GM19351 (cell line): ENCODE data around the gene PABPN1L.
"Not testable (repeated sequence)": the region's sequence is repeated elsewhere in the genome, so short reads cannot be mapped to it uniquely, and the experiment has no call there.

ENCODE experiments used
- ATAC-seq: cut with Tn5 transposase; IDR thresholded peaks from one replicate; pipeline ENCODE4 v1.9.1; 2021; ENCODE audit warnings: mild to moderate bottlenecking, moderate library complexity; ENCODE audit not compliant: unreplicated experiment

The PABPN1L gene

GRCh38 chr16:88901718-88902337 lies 35.4 kb upstream of the PABPN1L start:
- no peak for ATAC-seq

- ATAC-seq = no peak
Observed at GRCh38 chr16:88900662-88901052, 34.2 kb upstream of the PABPN1L start.

- ATAC-seq = no peak
Observed at GRCh38 chr16:88899901-88900661, 33.6 kb upstream of the PABPN1L start.

- no peak for ATAC-seq
Observed at GRCh38 chr16:88897696-88898425, 31.4 kb upstream of the PABPN1L start.

GRCh38 chr16:88896238-88897070 lies 30.0 kb upstream of the PABPN1L start:
- ATAC-seq = no peak

GRCh38 chr16:88895335-88895734 lies 28.9 kb upstream of the PABPN1L start:
- no peak for ATAC-seq

- no peak for ATAC-seq
Observed at GRCh38 chr16:88894681-88895300, 28.3 kb upstream of the PABPN1L start.

GRCh38 chr16:88894266-88894665 lies 27.8 kb upstream of the PABPN1L start:
- not testable (repeated sequence) for ATAC-seq

GRCh38 chr16:88893127-88893968 lies 26.9 kb upstream of the PABPN1L start:
- ATAC-seq = no peak

GRCh38 chr16:88892065-88892464 lies 25.6 kb upstream of the PABPN1L start:
- ATAC-seq = no peak

GRCh38 chr16:88891083-88891482 lies 24.6 kb upstream of the PABPN1L start:
- no peak for ATAC-seq

GRCh38 chr16:88889702-88890352 lies 23.4 kb upstream of the PABPN1L start:
- ATAC-seq = not testable (repeated sequence)

- no peak for ATAC-seq
Observed at GRCh38 chr16:88888461-88889387, 22.3 kb upstream of the PABPN1L start.

GRCh38 chr16:88888057-88888456 lies 21.6 kb upstream of the PABPN1L start:
- ATAC-seq = no peak

GRCh38 chr16:88886845-88887521 lies 20.5 kb upstream of the PABPN1L start:
- no peak for ATAC-seq

- ATAC-seq = no peak
Observed at GRCh38 chr16:88886420-88886844, 20.0 kb upstream of the PABPN1L start.

- ATAC-seq = no peak
Observed at GRCh38 chr16:88885693-88886280, 19.3 kb upstream of the PABPN1L start.
